SK-N-SH treated with all-trans-retinoic acid at 6 μM for 48 hours (cell line): ENCODE results near the gene KRT38.

Experiments used
- BACH2 ChIP-seq: fragments of 250-450 bp; sonication (Bioruptor Pico); IDR thresholded peaks from 2 replicates; pipeline ENCODE4 v1.9.0; 2021; ENCODE audit warnings: mild to moderate bottlenecking, borderline replicate concordance
- CSRNP3 ChIP-seq: fragments of 250-450 bp; sonication (Bioruptor Pico); IDR thresholded peaks from 2 replicates; pipeline ENCODE4 v1.5.1; 2021; ENCODE audit warnings: mild to moderate bottlenecking, moderate library complexity
- ESRRG ChIP-seq: fragments of 250-450 bp; sonication (Bioruptor Pico); IDR thresholded peaks from 2 replicates; pipeline ENCODE4 v1.6.1; 2021; ENCODE audit warnings: mild to moderate bottlenecking
- GLIS3 ChIP-seq: fragments of 250-450 bp; sonication (Bioruptor Pico); IDR thresholded peaks from 2 replicates; pipeline ENCODE4 v1.5.0; 2020; ENCODE audit warnings: mild to moderate bottlenecking, moderate library complexity
- ISL1 ChIP-seq: fragments of 250-450 bp; sonication (Bioruptor Pico); IDR thresholded peaks from 2 replicates; pipeline ENCODE4 v2.1.2; 2022; ENCODE audit warnings: mild to moderate bottlenecking, moderate library complexity
- PATZ1 ChIP-seq: fragments of 250-450 bp; sonication (Bioruptor Pico); IDR thresholded peaks from 2 replicates; pipeline ENCODE4 v1.8.0; 2020; ENCODE audit warnings: mild to moderate bottlenecking, moderate library complexity, borderline replicate concordance
- RARB ChIP-seq: fragments of 250-450 bp; sonication (Bioruptor Pico); IDR thresholded peaks from 2 replicates; pipeline ENCODE4 v1.8.0; 2021; ENCODE audit warnings: mild to moderate bottlenecking, moderate library complexity
- TCF4 ChIP-seq: fragments of 250-450 bp; sonication (Bioruptor Pico); IDR thresholded peaks from 2 replicates; pipeline ENCODE4 v1.8.0; 2021; ENCODE audit warnings: mild to moderate bottlenecking, moderate library complexity, borderline replicate concordance
- TOX ChIP-seq: fragments of 250-450 bp; sonication (Bioruptor Pico); IDR thresholded peaks from 2 replicates; pipeline ENCODE4 v1.8.0; 2021; ENCODE audit warnings: mild to moderate bottlenecking, moderate library complexity, borderline replicate concordance
- ZFP3 ChIP-seq: fragments of 250-450 bp; sonication (Bioruptor Pico); IDR thresholded peaks from 2 replicates; pipeline ENCODE4 v1.5.0; 2020; ENCODE audit warnings: mild to moderate bottlenecking, moderate library complexity
- ZNF565 ChIP-seq: fragments of 450-650 bp; formaldehyde crosslinking; conservative IDR thresholded peaks from 2 replicates; pipeline ENCODE4 v1.5.0; 2020; ENCODE audit warnings: low read depth, mild to moderate bottlenecking, moderate library complexity
- ZNF70 ChIP-seq: fragments of 450-650 bp; formaldehyde crosslinking; IDR thresholded peaks from 2 replicates; pipeline ENCODE4 v1.5.0; 2020; ENCODE audit warnings: mild to moderate bottlenecking, moderate library complexity
- TF ChIP-seq, protein P1 (sequence below): fragments of 250-450 bp; sonication (Bioruptor Pico); IDR thresholded peaks from 2 replicates; pipeline ENCODE4 v1.5.1; 2020; ENCODE audit warnings: low read depth, mild to moderate bottlenecking, moderate library complexity
- TF ChIP-seq, protein P2 (sequence below): fragments of 250-450 bp; sonication (Bioruptor Pico); IDR thresholded peaks from 2 replicates; pipeline ENCODE4 v1.5.0; 2020; ENCODE audit warnings: mild to moderate bottlenecking, moderate library complexity

DNA sequence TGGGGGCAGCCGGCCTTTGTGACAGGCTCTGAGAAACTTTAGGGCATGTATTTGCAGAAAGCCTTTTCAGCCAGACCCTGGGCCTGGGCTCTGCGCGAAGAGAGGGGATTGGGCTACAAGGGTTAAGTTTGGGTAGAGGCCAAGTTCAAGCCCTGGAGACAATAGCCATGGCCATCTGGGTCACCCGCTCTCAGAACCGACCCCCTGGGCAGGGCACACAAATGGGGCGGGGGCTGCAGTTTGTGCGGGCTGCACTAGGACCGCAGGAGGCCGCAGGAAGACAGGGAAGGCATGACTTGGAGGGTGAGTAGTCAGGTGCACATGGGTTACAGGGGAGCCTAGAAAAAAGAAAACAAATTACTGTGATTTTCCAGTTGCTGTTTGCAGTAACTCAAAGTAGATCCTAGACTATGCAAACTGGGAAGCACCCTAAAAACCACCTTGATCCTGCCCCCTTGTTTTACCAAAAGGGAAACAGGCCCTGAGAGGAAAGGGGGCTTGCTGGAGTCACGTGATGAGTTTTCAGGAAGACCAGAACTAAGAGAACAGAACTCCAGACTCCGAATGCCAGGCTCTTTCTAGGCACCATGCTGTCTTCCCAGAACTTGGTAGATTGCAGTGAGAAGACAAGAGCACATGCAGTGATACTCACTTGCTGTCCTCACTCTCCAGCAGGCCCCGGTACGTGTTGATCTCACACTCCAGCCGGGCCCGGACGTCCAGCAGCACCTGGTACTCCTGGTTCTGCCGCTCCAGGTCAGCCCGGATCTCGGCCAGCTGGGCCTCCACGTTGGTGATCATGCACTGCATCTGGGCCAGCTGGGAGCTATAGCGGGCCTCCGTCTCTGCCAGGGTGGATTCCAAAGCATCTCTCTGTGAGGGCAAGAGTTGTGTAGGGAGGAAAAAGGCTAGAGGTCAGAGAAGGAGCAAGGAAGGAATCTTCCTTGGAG is 36.4 kb upstream of the KRT38 start:
- no peak for TF ChIP-seq ZFP3 (CRISPR knock-in tag)
- TF ChIP-seq GLIS3 (CRISPR knock-in tag): no peak
- no peak for TF ChIP-seq PATZ1 (CRISPR knock-in tag)
- TF ChIP-seq, protein P1, sequence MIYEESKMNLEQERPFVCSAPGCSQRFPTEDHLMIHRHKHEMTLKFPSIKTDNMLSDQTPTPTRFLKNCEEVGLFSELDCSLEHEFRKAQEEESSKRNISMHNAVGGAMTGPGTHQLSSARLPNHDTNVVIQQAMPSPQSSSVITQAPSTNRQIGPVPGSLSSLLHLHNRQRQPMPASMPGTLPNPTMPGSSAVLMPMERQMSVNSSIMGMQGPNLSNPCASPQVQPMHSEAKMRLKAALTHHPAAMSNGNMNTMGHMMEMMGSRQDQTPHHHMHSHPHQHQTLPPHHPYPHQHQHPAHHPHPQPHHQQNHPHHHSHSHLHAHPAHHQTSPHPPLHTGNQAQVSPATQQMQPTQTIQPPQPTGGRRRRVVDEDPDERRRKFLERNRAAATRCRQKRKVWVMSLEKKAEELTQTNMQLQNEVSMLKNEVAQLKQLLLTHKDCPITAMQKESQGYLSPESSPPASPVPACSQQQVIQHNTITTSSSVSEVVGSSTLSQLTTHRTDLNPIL (CRISPR knock-in tag): no peak
- TF ChIP-seq BACH2: no peak
- TF ChIP-seq ISL1 (CRISPR knock-in tag): no peak
- TF ChIP-seq TOX (CRISPR knock-in tag): no peak
- no peak for TF ChIP-seq ZNF70 (CRISPR knock-in tag)
- no peak for TF ChIP-seq RARB (CRISPR knock-in tag)
- TF ChIP-seq, protein P2, sequence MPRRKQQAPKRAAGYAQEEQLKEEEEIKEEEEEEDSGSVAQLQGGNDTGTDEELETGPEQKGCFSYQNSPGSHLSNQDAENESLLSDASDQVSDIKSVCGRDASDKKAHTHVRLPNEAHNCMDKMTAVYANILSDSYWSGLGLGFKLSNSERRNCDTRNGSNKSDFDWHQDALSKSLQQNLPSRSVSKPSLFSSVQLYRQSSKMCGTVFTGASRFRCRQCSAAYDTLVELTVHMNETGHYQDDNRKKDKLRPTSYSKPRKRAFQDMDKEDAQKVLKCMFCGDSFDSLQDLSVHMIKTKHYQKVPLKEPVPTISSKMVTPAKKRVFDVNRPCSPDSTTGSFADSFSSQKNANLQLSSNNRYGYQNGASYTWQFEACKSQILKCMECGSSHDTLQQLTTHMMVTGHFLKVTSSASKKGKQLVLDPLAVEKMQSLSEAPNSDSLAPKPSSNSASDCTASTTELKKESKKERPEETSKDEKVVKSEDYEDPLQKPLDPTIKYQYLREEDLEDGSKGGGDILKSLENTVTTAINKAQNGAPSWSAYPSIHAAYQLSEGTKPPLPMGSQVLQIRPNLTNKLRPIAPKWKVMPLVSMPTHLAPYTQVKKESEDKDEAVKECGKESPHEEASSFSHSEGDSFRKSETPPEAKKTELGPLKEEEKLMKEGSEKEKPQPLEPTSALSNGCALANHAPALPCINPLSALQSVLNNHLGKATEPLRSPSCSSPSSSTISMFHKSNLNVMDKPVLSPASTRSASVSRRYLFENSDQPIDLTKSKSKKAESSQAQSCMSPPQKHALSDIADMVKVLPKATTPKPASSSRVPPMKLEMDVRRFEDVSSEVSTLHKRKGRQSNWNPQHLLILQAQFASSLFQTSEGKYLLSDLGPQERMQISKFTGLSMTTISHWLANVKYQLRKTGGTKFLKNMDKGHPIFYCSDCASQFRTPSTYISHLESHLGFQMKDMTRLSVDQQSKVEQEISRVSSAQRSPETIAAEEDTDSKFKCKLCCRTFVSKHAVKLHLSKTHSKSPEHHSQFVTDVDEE (CRISPR knock-in tag): no peak
- no peak for TF ChIP-seq ZNF565 (CRISPR knock-in tag)
- TF ChIP-seq CSRNP3 (CRISPR knock-in tag): no peak
- no peak for TF ChIP-seq TCF4
- no peak for TF ChIP-seq ESRRG (CRISPR knock-in tag)
